Measurements from ENCODE around the gene TTC17.
"Not testable (repeated sequence)": the region's sequence is repeated elsewhere in the genome, so short reads cannot be mapped to it uniquely, and the experiment has no call there.

The TTC17 gene

DNA sequence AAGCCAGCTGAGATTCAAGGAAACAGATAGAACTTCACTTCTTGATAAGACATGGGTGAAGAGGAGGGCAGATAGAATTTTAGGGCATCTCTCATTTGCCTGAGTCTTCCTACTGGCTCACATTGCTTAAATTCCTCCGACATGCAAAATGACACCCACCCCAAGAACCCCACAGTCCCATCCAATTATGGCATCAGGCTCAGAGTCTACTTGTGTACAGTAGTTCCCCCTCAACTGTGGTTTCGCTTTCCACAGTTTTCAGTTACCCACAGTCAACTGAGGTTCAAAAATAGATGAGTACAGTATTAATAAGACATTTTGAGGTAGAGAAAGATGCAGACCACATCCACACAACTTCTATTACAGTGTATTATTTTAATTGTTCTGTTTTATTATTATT, 99.8 kb downstream of the TTC17 start:
- peaks cover 33 to 45% of the 10 kb centered on the region in 2 donors for H3K36me3 ChIP-seq (ENCODE audit: control insufficient read depth in 2 of 2, insufficient read depth in 2 of 2, low read length in 2 of 2)
- H3K4me1 ChIP-seq (ENCODE audit: control insufficient read depth, insufficient read depth, low read length): no peaks in the 10 kb centered on the region
- H3K9me3 ChIP-seq (ENCODE audit: control insufficient read depth in 2 of 2, low read length in 2 of 2): no peaks in the 10 kb centered on the region
- H3K4me3 ChIP-seq (ENCODE audit: low read length in 2 of 2): no peak overlapping the region
- H3K9ac ChIP-seq (ENCODE audit: low read length in 2 of 2): no peak overlapping the region
- H3K27ac ChIP-seq (ENCODE audit: low read length): no peak overlapping the region
- H3K27me3 ChIP-seq (ENCODE audit: control insufficient read depth in 1 of 2, insufficient read depth in 2 of 2, low read length in 2 of 2): no peaks in the 10 kb centered on the region

DNA sequence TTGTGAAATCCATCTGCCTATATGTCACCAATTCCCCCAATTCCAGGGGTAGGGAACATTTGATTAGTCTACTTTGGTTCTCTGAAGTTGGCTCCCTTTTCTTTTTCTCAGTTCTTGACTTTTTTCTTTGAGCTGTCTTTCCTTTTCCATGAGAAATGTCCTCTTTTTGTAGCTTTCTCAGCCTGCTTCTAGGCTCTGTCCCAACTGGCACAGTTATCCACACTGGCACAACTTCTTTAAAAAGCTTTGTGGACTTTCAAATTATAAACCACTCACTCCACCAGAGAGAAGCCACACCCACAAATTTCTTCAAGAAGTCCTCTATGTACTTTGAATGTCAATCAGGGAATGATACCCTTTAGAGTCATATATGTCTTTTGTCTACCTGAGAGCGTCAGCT, 100.5 kb downstream of the TTC17 start:
- Histone ChIP-seq H3K36me3 (ENCODE audit: control insufficient read depth in 2 of 2, insufficient read depth in 2 of 2, low read length in 2 of 2) (peaks cover 33 to 43% of the 10 kb centered on the region in 2 donors), H3K9me3 (ENCODE audit: control insufficient read depth in 2 of 2, low read length in 2 of 2) (no peaks in the 10 kb centered on the region), H3K4me3 (ENCODE audit: low read length in 2 of 2) (no peak overlapping the region), H3K9ac (ENCODE audit: low read length in 2 of 2) (no peak overlapping the region), H3K27ac (ENCODE audit: low read length) (no peak overlapping the region), H3K4me1 (ENCODE audit: control insufficient read depth, insufficient read depth, low read length) (no peaks in the 10 kb centered on the region), H3K27me3 (ENCODE audit: control insufficient read depth in 1 of 2, insufficient read depth in 2 of 2, low read length in 2 of 2) (no peaks in the 10 kb centered on the region)

- H3K9me3 ChIP-seq (ENCODE audit: control insufficient read depth in 2 of 2, low read length in 2 of 2): no peaks in the 10 kb centered on the region
- no peak overlapping the region for H3K9ac ChIP-seq (ENCODE audit: low read length in 2 of 2)
- no peak overlapping the region for H3K27ac ChIP-seq (ENCODE audit: low read length)
- H3K36me3 ChIP-seq (ENCODE audit: control insufficient read depth in 2 of 2, insufficient read depth in 2 of 2, low read length in 2 of 2): peaks cover 33 to 35% of the 10 kb centered on the region in 2 donors
- H3K4me1 ChIP-seq (ENCODE audit: control insufficient read depth, insufficient read depth, low read length): no peaks in the 10 kb centered on the region
- no peaks in the 10 kb centered on the region for H3K27me3 ChIP-seq (ENCODE audit: control insufficient read depth in 1 of 2, insufficient read depth in 2 of 2, low read length in 2 of 2)
- H3K4me3 ChIP-seq (ENCODE audit: low read length in 2 of 2): no peak overlapping the region
Measured at GRCh38 chr11:43462359-43462758, 103.6 kb downstream of the TTC17 start.

GRCh38 chr11:43467958-43468357, 109.2 kb downstream of the TTC17 start:
- Histone ChIP-seq H3K9ac (ENCODE audit: low read length in 2 of 2) (no peak overlapping the region), H3K9me3 (ENCODE audit: control insufficient read depth in 2 of 2, low read length in 2 of 2) (no peaks in the 10 kb centered on the region), H3K36me3 (ENCODE audit: control insufficient read depth in 2 of 2, insufficient read depth in 2 of 2, low read length in 2 of 2) (peaks cover 2 to 11% of the 10 kb centered on the region in 2 donors), H3K4me1 (ENCODE audit: control insufficient read depth, insufficient read depth, low read length) (no peaks in the 10 kb centered on the region), H3K27ac (ENCODE audit: low read length) (no peak overlapping the region), H3K27me3 (ENCODE audit: control insufficient read depth in 1 of 2, insufficient read depth in 2 of 2, low read length in 2 of 2) (no peaks in the 10 kb centered on the region), H3K4me3 (ENCODE audit: low read length in 2 of 2) (no peak overlapping the region)

GRCh38 chr11:43477491-43477890, 118.8 kb downstream of the TTC17 start:
- not testable (repeated sequence) for H3K9me3 ChIP-seq (ENCODE audit: control insufficient read depth in 2 of 2, low read length in 2 of 2); H3K36me3 ChIP-seq (ENCODE audit: control insufficient read depth in 2 of 2, insufficient read depth in 2 of 2, low read length in 2 of 2); H3K4me3 ChIP-seq (ENCODE audit: low read length in 2 of 2)

GRCh38 chr11:43486141-43486540, 127.4 kb downstream of the TTC17 start:
- Histone ChIP-seq H3K4me3 (ENCODE audit: low read length in 2 of 2) (no peak overlapping the region), H3K27me3 (ENCODE audit: control insufficient read depth in 1 of 2, insufficient read depth in 2 of 2, low read length in 2 of 2) (no peaks in the 10 kb centered on the region), H3K9ac (ENCODE audit: low read length in 2 of 2) (no peak overlapping the region), H3K4me1 (ENCODE audit: control insufficient read depth, insufficient read depth, low read length) (no peaks in the 10 kb centered on the region), H3K9me3 (ENCODE audit: control insufficient read depth in 2 of 2, low read length in 2 of 2) (no peaks in the 10 kb centered on the region), H3K36me3 (ENCODE audit: control insufficient read depth in 2 of 2, insufficient read depth in 2 of 2, low read length in 2 of 2) (peaks cover 9 to 10% of the 10 kb centered on the region in 2 donors), H3K27ac (ENCODE audit: low read length) (no peak overlapping the region)

More at GRCh38 chr11:43477491-43477890, 118.8 kb downstream of the TTC17 start:
- H3K27ac ChIP-seq (ENCODE audit: low read length); H3K4me1 ChIP-seq (ENCODE audit: control insufficient read depth, insufficient read depth, low read length); H3K27me3 ChIP-seq (ENCODE audit: control insufficient read depth in 1 of 2, insufficient read depth in 2 of 2, low read length in 2 of 2); H3K9ac ChIP-seq (ENCODE audit: low read length in 2 of 2): not testable (repeated sequence)

- Histone ChIP-seq H3K27me3 (ENCODE audit: control insufficient read depth in 1 of 2, insufficient read depth in 2 of 2, low read length in 2 of 2) (no peaks in the 10 kb centered on the region), H3K36me3 (ENCODE audit: control insufficient read depth in 2 of 2, insufficient read depth in 2 of 2, low read length in 2 of 2) (peaks cover 28 to 35% of the 10 kb centered on the region in 2 donors), H3K4me1 (ENCODE audit: control insufficient read depth, insufficient read depth, low read length) (no peaks in the 10 kb centered on the region), H3K9ac (ENCODE audit: low read length in 2 of 2) (no peak overlapping the region), H3K4me3 (ENCODE audit: low read length in 2 of 2) (no peak overlapping the region), H3K27ac (ENCODE audit: low read length) (no peak overlapping the region), H3K9me3 (ENCODE audit: control insufficient read depth in 2 of 2, low read length in 2 of 2) (no peaks in the 10 kb centered on the region)
Measured at GRCh38 chr11:43489869-43490465, 131.2 kb downstream of the TTC17 start.

- peaks cover 32 to 37% of the 10 kb centered on the region in 2 donors for H3K36me3 ChIP-seq (ENCODE audit: control insufficient read depth in 2 of 2, insufficient read depth in 2 of 2, low read length in 2 of 2)
- H3K4me3 ChIP-seq (ENCODE audit: low read length in 2 of 2): no peak overlapping the region
Measured at GRCh38 chr11:43492701-43493100, 134.0 kb downstream of the TTC17 start.

DNA sequence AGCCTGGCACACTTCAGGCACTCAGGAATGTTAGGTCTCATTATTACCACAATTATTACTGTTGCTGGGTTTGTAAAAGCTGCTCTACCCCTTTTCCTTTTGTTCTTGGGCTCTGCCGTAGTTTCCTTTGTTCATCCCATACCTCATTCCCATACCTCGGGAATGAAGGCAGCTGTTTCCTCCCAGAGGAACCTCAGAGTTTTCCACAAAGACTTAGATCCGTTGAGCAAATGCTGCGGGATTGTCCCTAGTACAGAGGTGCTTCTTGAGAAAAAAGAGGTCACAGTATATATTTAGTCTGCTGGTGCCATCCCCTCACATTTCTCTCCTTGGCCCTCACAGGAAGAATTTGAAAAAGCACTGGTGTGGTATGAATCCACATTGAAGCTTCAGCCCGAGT, 134.7 kb downstream of the TTC17 start:
- no peaks in the 10 kb centered on the region for H3K9me3 ChIP-seq (ENCODE audit: control insufficient read depth in 2 of 2, low read length in 2 of 2)
- H3K27me3 ChIP-seq (ENCODE audit: control insufficient read depth in 1 of 2, insufficient read depth in 2 of 2, low read length in 2 of 2): no peaks in the 10 kb centered on the region
- no peak overlapping the region for H3K4me3 ChIP-seq (ENCODE audit: low read length in 2 of 2)
- no peaks in the 10 kb centered on the region for H3K4me1 ChIP-seq (ENCODE audit: control insufficient read depth, insufficient read depth, low read length)
- H3K27ac ChIP-seq (ENCODE audit: low read length): no peak overlapping the region
- H3K36me3 ChIP-seq (ENCODE audit: control insufficient read depth in 2 of 2, insufficient read depth in 2 of 2, low read length in 2 of 2): peaks cover 32 to 37% of the 10 kb centered on the region in 2 donors
- H3K9ac ChIP-seq (ENCODE audit: low read length in 2 of 2): no peak overlapping the region

More at GRCh38 chr11:43492701-43493100, 134.0 kb downstream of the TTC17 start:
- H3K27me3 ChIP-seq (ENCODE audit: control insufficient read depth in 1 of 2, insufficient read depth in 2 of 2, low read length in 2 of 2): no peaks in the 10 kb centered on the region
- no peaks in the 10 kb centered on the region for H3K4me1 ChIP-seq (ENCODE audit: control insufficient read depth, insufficient read depth, low read length)
- H3K9ac ChIP-seq (ENCODE audit: low read length in 2 of 2): no peak overlapping the region
- H3K9me3 ChIP-seq (ENCODE audit: control insufficient read depth in 2 of 2, low read length in 2 of 2): no peaks in the 10 kb centered on the region
- H3K27ac ChIP-seq (ENCODE audit: low read length): no peak overlapping the region

- Histone ChIP-seq H3K4me1 (ENCODE audit: control insufficient read depth, insufficient read depth, low read length) (no peaks in the 10 kb centered on the region), H3K4me3 (ENCODE audit: low read length in 2 of 2) (no peak overlapping the region), H3K36me3 (ENCODE audit: control insufficient read depth in 2 of 2, insufficient read depth in 2 of 2, low read length in 2 of 2) (peaks cover 15 to 20% of the 10 kb centered on the region in 2 donors), H3K9ac (ENCODE audit: low read length in 2 of 2) (no peak overlapping the region), H3K9me3 (ENCODE audit: control insufficient read depth in 2 of 2, low read length in 2 of 2) (no peaks in the 10 kb centered on the region), H3K27me3 (ENCODE audit: control insufficient read depth in 1 of 2, insufficient read depth in 2 of 2, low read length in 2 of 2) (no peaks in the 10 kb centered on the region), H3K27ac (ENCODE audit: low read length) (no peak overlapping the region)
Measured at GRCh38 chr11:43497144-43497543, 138.4 kb downstream of the TTC17 start.

GRCh38 chr11:43498561-43498960, 139.8 kb downstream of the TTC17 start:
- H3K9me3 ChIP-seq (ENCODE audit: control insufficient read depth in 2 of 2, low read length in 2 of 2): no peaks in the 10 kb centered on the region
- H3K9ac ChIP-seq (ENCODE audit: low read length in 2 of 2): no peak overlapping the region
- no peak overlapping the region for H3K4me3 ChIP-seq (ENCODE audit: low read length in 2 of 2)
- H3K27me3 ChIP-seq (ENCODE audit: control insufficient read depth in 1 of 2, insufficient read depth in 2 of 2, low read length in 2 of 2): no peaks in the 10 kb centered on the region
- no peak overlapping the region for H3K27ac ChIP-seq (ENCODE audit: low read length)
- H3K4me1 ChIP-seq (ENCODE audit: control insufficient read depth, insufficient read depth, low read length): no peaks in the 10 kb centered on the region
- H3K36me3 ChIP-seq (ENCODE audit: control insufficient read depth in 2 of 2, insufficient read depth in 2 of 2, low read length in 2 of 2): peaks cover 5 to 10% of the 10 kb centered on the region in 2 donors

All from stomach smooth muscle (tissue), 2 donors.